GM19328 (cell line): Measurements from ENCODE around the gene HYPK.
"Not testable (repeated sequence)": the region's sequence is repeated elsewhere in the genome, so short reads cannot be mapped to it uniquely, and the experiment has no call there.

ENCODE experiments used
- ATAC-seq: cut with Tn5 transposase; IDR thresholded peaks from one replicate; pipeline ENCODE4 v1.9.1; 2021; ENCODE audit warnings: mild to moderate bottlenecking, moderate library complexity; ENCODE audit not compliant: unreplicated experiment

Gene HYPK

GRCh38 chr15:43795197-43795596 is 5.2 kb upstream of the HYPK start:
- ATAC-seq = no peak

GRCh38 chr15:43795997-43796396 is 4.4 kb upstream of the HYPK start:
- no peak for ATAC-seq

- no peak for ATAC-seq
These were observed 3.8 kb upstream of the HYPK start for GRCh38 chr15:43796566-43796965.

GRCh38 chr15:43799209-43799944 is 1.0 kb upstream of the HYPK start:
- no peak for ATAC-seq

GRCh38 chr15:43799945-43800285 is 484 bp upstream of the HYPK start, which contains the start of gene SERINC4:
Gene SERINC4, minus strand, starts transcription at chr15:43800220. Its CDS starts 234 bp downstream, at chr15:43799986.
- ATAC-seq = no peak

- ATAC-seq = not testable (repeated sequence)
These were observed 2.3 kb downstream of the HYPK start for GRCh38 chr15:43802676-43803075.

- no peak for ATAC-seq
These were observed 8.1 kb downstream of the HYPK start for GRCh38 chr15:43808435-43808950.

- ATAC-seq = peak; percentile 53
These were observed 8.7 kb downstream of the HYPK start for GRCh38 chr15:43808960-43809678.

GRCh38 chr15:43815064-43815463 is 14.7 kb downstream of the HYPK start:
- ATAC-seq = not testable (repeated sequence)

- ATAC-seq = no peak
These were observed 21.1 kb downstream of the HYPK start for GRCh38 chr15:43821505-43821904.

GRCh38 chr15:43824302-43825246 is 24.2 kb downstream of the HYPK start, which contains the start of gene MFAP1:
Gene MFAP1, minus strand, starts transcription at chr15:43824690. Its CDS starts 121 bp downstream, at chr15:43824569.
- peak; percentile 54 for ATAC-seq

GRCh38 chr15:43825305-43825704 is 24.9 kb downstream of the HYPK start:
- not testable (repeated sequence) for ATAC-seq

- no peak for ATAC-seq
These were observed 25.7 kb downstream of the HYPK start for GRCh38 chr15:43826029-43826507.

- peak; percentile 53 for ATAC-seq
These were observed 26.3 kb downstream of the HYPK start, which contains the start of gene WDR76 for GRCh38 chr15:43826508-43827341. Gene WDR76, plus strand, starts transcription at chr15:43827002. Its CDS starts 31 bp downstream, at chr15:43827033.

GRCh38 chr15:43828061-43828657 is 27.8 kb downstream of the HYPK start:
- no peak for ATAC-seq

GRCh38 chr15:43829951-43830540 is 29.6 kb downstream of the HYPK start:
- not testable (repeated sequence) for ATAC-seq

GRCh38 chr15:43830691-43831275 is 30.4 kb downstream of the HYPK start:
- not testable (repeated sequence) for ATAC-seq

- ATAC-seq = not testable (repeated sequence)
These were observed 31.2 kb downstream of the HYPK start for GRCh38 chr15:43831519-43832052.
